22Rv1 (cell line): ENCODE data around the gene HDGFL3.

Experiments used
- CTCF ChIP-seq: fragments of 450-650 bp; IDR thresholded peaks from 2 replicates; pipeline ENCODE4 v1.5.1; 2017; ENCODE audit warnings: mild to moderate bottlenecking
- ZFX ChIP-seq: fragments of 450-650 bp; IDR thresholded peaks from 2 replicates; pipeline ENCODE4 v1.6.1; 2017; ENCODE audit warnings: antibody characterized with exemption, borderline replicate concordance

- TF ChIP-seq CTCF (no peak), ZFX (no peak)
These were observed 124.8 kb downstream of the HDGFL3 start for GRCh38 chr15:83082730-83083386.
